Natural killer cell treated with Interleukin-12 subunit alpha and Interleukin-12 subunit beta and Interleukin-15 and Interleukin-18, amount 100 ng/mL, for 72 hours (primary cell): ENCODE data around the gene OR2A42. TPM values are rescaled to one million over a fixed set of nuclear protein-coding genes. Genes with fewer than 3 reads are reported as not detected.
"Not testable (repeated sequence)": the region's sequence is repeated elsewhere in the genome, so short reads cannot be mapped to it uniquely, and the experiment has no call there.

ENCODE experiments used
- ATAC-seq, 2 donors: fragments of 150-1000 bp; cut with Tn5 transposase in 1 of 2; sonication (Bioruptor Pico), chemical (Tn5 transposase) in 1 of 2; 2 replicates each; pipeline ENCODE4 v1.10.0; 2021
- DNase-seq: peaks from one replicate; pipeline ENCODE4 v3.0.0; 2022; ENCODE audit warnings: low spot score
- H3K27ac Mint-ChIP-seq, 2 donors: 1 replicate in 1 of 2; 2 replicates in 1 of 2; pipeline ENCODE4 v1.8.0; 2022; ENCODE audit warnings: mixed read lengths in 2 of 2, mild to moderate bottlenecking in 1 of 2, moderate library complexity in 1 of 2
- H3K27me3 Mint-ChIP-seq, 2 donors: 1 replicate in 1 of 2; 2 replicates in 1 of 2; pipeline ENCODE4 v1.8.0; 2022; ENCODE audit warnings: mixed read lengths in 2 of 2
- H3K36me3 Mint-ChIP-seq: one replicate; pipeline ENCODE4 v1.8.0; 2022; ENCODE audit warnings: mixed read lengths
- H3K4me1 Mint-ChIP-seq, 2 donors: 1 replicate in 1 of 2; 2 replicates in 1 of 2; pipeline ENCODE4 v1.8.0; 2022; ENCODE audit warnings: low read depth in 2 of 2, mixed read lengths in 2 of 2, mild to moderate bottlenecking in 1 of 2
- H3K4me3 Mint-ChIP-seq: one replicate; pipeline ENCODE4 v1.8.0; 2022; ENCODE audit warnings: mixed read lengths
- H3K9me3 Mint-ChIP-seq: 2 replicates; pipeline ENCODE4 v1.8.0; 2022; ENCODE audit warnings: mixed read lengths
- total RNA-seq, 2 donors: library from RNA; stranded (reverse); gene quantifications; one replicate each; pipeline ENCODE4 v1.2.3, GENCODE V29; 2022

The OR2A42 gene
- total RNA-seq, 2 donors from 2014 or later, result not detected

- H3K9me3 Mint-ChIP-seq, H3K4me1 Mint-ChIP-seq, H3K27me3 Mint-ChIP-seq, ATAC-seq, H3K27ac Mint-ChIP-seq, H3K4me3 Mint-ChIP-seq, DNase-seq, H3K36me3 Mint-ChIP-seq: not testable (repeated sequence)
Observed at GRCh38 chr7:144201978-144202377, 37.4 kb downstream of the OR2A42 start.

DNA sequence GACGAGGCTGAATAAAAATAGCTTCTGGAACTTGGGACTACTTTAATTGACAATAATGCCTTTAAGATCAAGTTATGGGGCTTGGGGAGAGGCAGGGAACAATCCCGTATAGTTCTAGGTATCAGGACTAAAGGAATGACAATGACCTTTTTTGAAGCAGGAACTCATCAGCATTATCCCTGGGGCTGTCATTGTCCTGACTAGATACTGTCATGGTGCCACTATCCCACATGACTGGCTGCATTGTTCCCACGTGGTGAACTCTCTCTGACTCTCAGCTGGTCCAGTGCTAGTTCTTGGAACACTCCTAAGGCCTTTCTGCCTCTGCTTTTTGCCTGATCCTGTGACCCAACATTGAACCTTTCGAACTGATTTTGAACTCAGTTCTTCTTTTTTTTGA lies 40.5 kb downstream of the OR2A42 start:
- H3K4me1 Mint-ChIP-seq, ATAC-seq, H3K4me3 Mint-ChIP-seq, H3K36me3 Mint-ChIP-seq, H3K27ac Mint-ChIP-seq, H3K27me3 Mint-ChIP-seq, H3K9me3 Mint-ChIP-seq, DNase-seq: not testable (repeated sequence)

GRCh38 chr7:144195212-144195872 lies 44.1 kb downstream of the OR2A42 start, which contains the start of gene ARHGEF35:
TSS of gene ARHGEF35 (minus strand) at chr7:144195833. CDS start at chr7:144188383, 7,450 bp downstream.
- H3K4me3 Mint-ChIP-seq, result not testable (repeated sequence)

DNA sequence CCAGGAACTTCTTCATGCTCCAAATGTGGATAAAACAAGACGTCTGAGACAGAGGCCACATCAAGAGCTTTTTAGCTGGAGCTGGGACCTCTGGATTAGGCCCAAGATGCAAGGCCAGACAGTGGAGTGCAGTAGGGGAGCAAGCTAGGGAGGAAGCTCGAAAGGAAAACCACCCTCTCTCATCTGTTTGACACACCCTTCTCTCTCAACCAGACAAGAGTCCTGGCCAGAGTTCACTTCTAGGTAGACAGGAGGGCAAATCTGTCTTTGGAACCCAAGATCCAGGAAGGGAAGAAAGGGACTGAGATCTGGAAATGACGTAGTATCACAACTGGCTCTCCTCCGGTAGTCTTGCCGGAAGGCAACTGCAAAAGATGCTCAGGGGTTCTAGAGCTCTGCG lies 45.0 kb downstream of the OR2A42 start:
- not testable (repeated sequence) for H3K27ac Mint-ChIP-seq, ATAC-seq, H3K36me3 Mint-ChIP-seq, H3K27me3 Mint-ChIP-seq, H3K4me3 Mint-ChIP-seq, DNase-seq, H3K4me1 Mint-ChIP-seq, H3K9me3 Mint-ChIP-seq

More at GRCh38 chr7:144195212-144195872, 44.1 kb downstream of the OR2A42 start, which contains the start of gene ARHGEF35:
- H3K27ac Mint-ChIP-seq, H3K36me3 Mint-ChIP-seq, H3K9me3 Mint-ChIP-seq, H3K27me3 Mint-ChIP-seq, DNase-seq, H3K4me1 Mint-ChIP-seq: not testable (repeated sequence)
- peak; percentile 63 to 65 for ATAC-seq

- not testable (repeated sequence) for H3K4me3 Mint-ChIP-seq, DNase-seq
- peak; percentile 48 to 50 for ATAC-seq
Observed at GRCh38 chr7:144193782-144194181, 45.6 kb downstream of the OR2A42 start.

GRCh38 chr7:144188578-144189171 lies 50.7 kb downstream of the OR2A42 start:
- H3K4me1 Mint-ChIP-seq, H3K27ac Mint-ChIP-seq, H3K4me3 Mint-ChIP-seq, H3K27me3 Mint-ChIP-seq, DNase-seq, H3K36me3 Mint-ChIP-seq, H3K9me3 Mint-ChIP-seq: not testable (repeated sequence)
- peak; percentile 5 to 13 for ATAC-seq

More at GRCh38 chr7:144193782-144194181, 45.6 kb downstream of the OR2A42 start:
- not testable (repeated sequence) for H3K9me3 Mint-ChIP-seq, H3K4me1 Mint-ChIP-seq, H3K27ac Mint-ChIP-seq, H3K27me3 Mint-ChIP-seq, H3K36me3 Mint-ChIP-seq

DNA sequence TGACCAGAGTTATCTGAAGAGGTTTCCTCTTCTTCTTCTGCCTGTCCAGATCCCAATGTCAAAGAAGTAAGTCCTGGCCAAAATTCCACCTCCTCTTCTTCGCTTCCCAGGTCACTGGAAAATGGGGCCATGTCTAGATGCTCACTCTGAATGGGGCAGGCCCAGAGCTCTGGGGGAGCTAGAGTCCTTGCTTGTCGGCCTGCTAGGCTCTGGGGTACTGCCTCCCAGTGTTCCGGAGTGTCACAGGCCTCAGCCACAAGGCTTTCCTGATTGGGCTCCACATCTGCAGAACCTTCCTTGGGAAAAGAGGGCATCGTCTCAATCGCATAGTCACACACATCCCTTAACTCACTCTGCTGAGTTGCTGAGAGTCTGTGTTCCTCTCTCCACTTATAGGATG lies 51.6 kb downstream of the OR2A42 start:
- H3K27ac Mint-ChIP-seq, H3K4me3 Mint-ChIP-seq, DNase-seq, H3K4me1 Mint-ChIP-seq, H3K9me3 Mint-ChIP-seq, H3K27me3 Mint-ChIP-seq, H3K36me3 Mint-ChIP-seq: not testable (repeated sequence)
- ATAC-seq, result peak in 1 of 2 donors; percentile 52

DNA sequence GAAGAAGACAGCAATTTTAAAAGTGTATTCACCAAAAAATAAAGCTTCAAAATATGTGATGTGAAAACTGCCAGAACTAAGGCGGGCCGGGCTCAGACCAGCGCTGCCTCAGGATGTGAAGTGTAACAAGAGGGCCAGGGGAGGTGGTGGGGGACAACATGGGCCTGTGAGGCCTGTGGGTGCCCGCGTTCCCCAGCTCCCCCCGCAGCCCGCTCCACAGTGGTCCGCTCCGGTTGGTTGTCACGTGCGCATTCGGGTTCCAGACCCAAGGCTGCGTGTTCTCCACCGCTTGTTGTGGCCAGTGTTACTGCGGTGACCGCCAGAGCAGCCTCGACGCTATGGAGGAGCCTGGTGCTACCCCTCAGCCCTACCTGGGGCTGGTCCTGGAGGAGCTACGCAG lies 56.2 kb downstream of the OR2A42 start, which contains the start of gene CTAGE4:
Gene CTAGE4 (plus strand): TSS at position 301 of the 400 bp plus-strand sequence. CDS start 38 bp downstream, at position 339.
- H3K9me3 Mint-ChIP-seq, H3K27ac Mint-ChIP-seq, DNase-seq, H3K4me3 Mint-ChIP-seq, H3K36me3 Mint-ChIP-seq, ATAC-seq, H3K27me3 Mint-ChIP-seq, H3K4me1 Mint-ChIP-seq: not testable (repeated sequence)

- not testable (repeated sequence) for H3K36me3 Mint-ChIP-seq, ATAC-seq, DNase-seq, H3K4me3 Mint-ChIP-seq, H3K9me3 Mint-ChIP-seq, H3K27ac Mint-ChIP-seq, H3K4me1 Mint-ChIP-seq
- H3K27me3 Mint-ChIP-seq, result peaks cover 8 to 26% of the 10 kb centered on the region in 2 donors
Observed at GRCh38 chr7:144179165-144179479, 60.3 kb downstream of the OR2A42 start.

GRCh38 chr7:144178380-144179164 lies 60.8 kb downstream of the OR2A42 start:
- not testable (repeated sequence) for H3K27ac Mint-ChIP-seq, H3K4me1 Mint-ChIP-seq, H3K4me3 Mint-ChIP-seq, H3K9me3 Mint-ChIP-seq, DNase-seq, H3K36me3 Mint-ChIP-seq
- H3K27me3 Mint-ChIP-seq, result peaks cover 8 to 26% of the 10 kb centered on the region in 2 donors
- ATAC-seq, result peak; percentile 50 to 58

Other genes starting within 250 kb of the OR2A42 start
- not detected for gene OR6B1, start 239.3 kb downstream of the OR2A42 start, total RNA-seq
- gene OR2A5, start 190.7 kb downstream of the OR2A42 start, total RNA-seq, result not detected
- gene OR2A25, start 169.8 kb downstream of the OR2A42 start, total RNA-seq, result not detected
- gene OR2A12, start 153.3 kb downstream of the OR2A42 start, total RNA-seq, result not detected
- not detected for gene OR2A2, start 130.0 kb downstream of the OR2A42 start, total RNA-seq
- not detected for gene OR2A14, start 116.4 kb downstream of the OR2A42 start, total RNA-seq
- 1 to 10 TPM in 1 of 2 donors, under 1 TPM in 1; 0.38 to 1.7 TPM for gene CTAGE4, start 56.1 kb downstream of the OR2A42 start, total RNA-seq
- 1 to 10 TPM in 1 of 2 donors, not detected in 1; 1.2 TPM for gene ARHGEF35, start 43.8 kb downstream of the OR2A42 start, total RNA-seq
- not detected for gene OR2A7, start 25.2 kb upstream of the OR2A42 start, total RNA-seq
- under 1 TPM in 1 of 2 donors, not detected in 1; 0.31 TPM for gene CTAGE8, start 29.7 kb upstream of the OR2A42 start, total RNA-seq
- gene OR2A1, start 72.8 kb upstream of the OR2A42 start, total RNA-seq, result not detected
- gene ARHGEF5, start 115.8 kb upstream of the OR2A42 start, total RNA-seq, result 1 to 10 TPM; 1.3 to 3.8 TPM
- gene NOBOX, start 164.1 kb upstream of the OR2A42 start, total RNA-seq, result not detected